GM12872 (cell line): ENCODE data around the gene SAPCD1.

Experiments
- TF ChIP-seq, protein P1 (sequence below): IDR thresholded peaks from 3 replicates; pipeline ENCODE4 v1.5.1; 2011; ENCODE audit warnings: low read depth, mild to moderate bottlenecking, low read length, moderate library complexity; ENCODE audit not compliant: insufficient read depth

Gene SAPCD1

DNA sequence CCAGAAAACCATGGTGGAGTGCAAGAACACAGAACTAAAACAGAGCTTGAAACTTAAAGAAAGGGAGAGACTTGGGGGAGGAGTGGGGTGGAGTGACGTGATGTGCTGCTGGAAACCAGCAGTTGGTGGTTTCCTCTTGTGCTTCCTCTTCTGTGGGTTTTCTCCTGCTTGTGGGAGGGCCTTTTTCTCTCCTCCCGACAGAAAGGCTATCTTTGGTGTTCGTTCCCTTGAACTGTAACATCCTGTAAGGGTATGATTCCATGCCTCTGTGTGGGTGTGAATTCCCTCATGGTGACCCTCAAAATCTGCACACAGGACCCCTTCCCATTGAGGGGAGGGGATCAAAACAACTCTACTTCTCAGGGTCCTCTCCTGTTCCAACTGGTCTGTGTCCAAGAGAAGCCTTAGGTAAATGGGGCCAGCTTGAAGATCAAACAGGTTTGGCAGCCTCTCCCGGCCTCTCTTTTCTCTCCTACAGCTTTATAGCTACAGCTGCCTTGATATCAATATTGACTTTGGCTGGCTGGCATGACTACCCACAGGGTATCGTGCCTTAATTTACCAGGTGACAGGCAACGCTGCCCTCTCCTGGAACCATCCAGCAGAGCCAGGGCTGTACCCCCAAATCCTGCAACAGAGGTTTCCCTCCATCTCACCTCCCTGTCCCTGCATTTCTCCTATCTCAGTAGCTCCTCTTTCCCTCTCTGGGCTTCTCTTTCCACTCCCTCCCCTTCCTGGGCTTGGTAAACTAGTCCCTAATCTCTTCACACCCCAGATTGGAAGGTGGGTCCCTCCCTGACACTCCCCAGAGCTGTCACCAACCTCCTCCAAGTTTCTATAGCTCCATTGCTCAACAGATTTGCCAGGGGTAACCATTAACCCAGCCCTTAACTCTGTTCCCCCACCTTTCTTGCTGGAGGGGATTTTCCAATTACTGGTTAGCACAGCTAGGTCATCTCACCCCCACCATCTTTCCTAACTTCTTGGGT is 24.2 kb upstream of the SAPCD1 start:
- TF ChIP-seq, protein P1, sequence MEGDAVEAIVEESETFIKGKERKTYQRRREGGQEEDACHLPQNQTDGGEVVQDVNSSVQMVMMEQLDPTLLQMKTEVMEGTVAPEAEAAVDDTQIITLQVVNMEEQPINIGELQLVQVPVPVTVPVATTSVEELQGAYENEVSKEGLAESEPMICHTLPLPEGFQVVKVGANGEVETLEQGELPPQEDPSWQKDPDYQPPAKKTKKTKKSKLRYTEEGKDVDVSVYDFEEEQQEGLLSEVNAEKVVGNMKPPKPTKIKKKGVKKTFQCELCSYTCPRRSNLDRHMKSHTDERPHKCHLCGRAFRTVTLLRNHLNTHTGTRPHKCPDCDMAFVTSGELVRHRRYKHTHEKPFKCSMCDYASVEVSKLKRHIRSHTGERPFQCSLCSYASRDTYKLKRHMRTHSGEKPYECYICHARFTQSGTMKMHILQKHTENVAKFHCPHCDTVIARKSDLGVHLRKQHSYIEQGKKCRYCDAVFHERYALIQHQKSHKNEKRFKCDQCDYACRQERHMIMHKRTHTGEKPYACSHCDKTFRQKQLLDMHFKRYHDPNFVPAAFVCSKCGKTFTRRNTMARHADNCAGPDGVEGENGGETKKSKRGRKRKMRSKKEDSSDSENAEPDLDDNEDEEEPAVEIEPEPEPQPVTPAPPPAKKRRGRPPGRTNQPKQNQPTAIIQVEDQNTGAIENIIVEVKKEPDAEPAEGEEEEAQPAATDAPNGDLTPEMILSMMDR: peak; percentile 52; the same call in 2 of the 3 replicates

DNA sequence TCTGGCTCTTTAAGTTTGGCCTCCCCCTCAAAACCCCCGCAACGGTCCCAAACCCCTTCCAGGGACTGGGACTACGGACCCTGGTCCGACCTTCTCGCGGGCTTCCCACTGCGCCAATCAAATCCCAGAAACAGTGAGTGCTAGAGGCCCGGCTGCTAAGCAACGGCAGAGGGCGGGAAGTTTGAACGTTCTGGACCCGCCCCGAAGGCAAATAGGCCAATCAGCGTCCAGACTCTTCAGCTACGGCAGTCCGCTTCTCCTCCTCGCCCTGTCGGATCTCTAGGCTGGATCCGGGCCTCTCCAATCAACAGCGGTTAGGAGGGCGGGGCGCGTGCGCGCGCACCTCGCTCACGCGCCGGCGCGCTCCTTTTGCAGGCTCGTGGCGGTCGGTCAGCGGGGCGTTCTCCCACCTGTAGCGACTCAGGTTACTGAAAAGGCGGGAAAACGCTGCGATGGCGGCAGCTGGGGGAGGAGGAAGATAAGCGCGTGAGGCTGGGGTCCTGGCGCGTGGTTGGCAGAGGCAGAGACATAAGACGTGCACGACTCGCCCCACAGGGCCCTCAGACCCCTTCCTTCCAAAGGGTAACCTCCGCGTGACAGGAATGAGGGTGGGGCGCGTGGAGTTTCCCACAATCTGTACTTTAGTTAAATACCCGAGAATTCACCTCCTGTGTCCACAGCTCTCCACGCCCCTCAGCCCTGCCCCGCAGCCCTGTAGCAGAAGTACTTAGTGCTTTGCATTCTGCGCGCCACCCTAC is 22.6 kb upstream of the SAPCD1 start, which contains the start of gene MSH5:
Gene MSH5 (plus strand): TSS at position 367 of the 758 bp plus-strand sequence. CDS start 462 bp downstream, outside the sequence.
- TF ChIP-seq, protein P1: no peak

- TF ChIP-seq, protein P1: no peak
These were observed 21.8 kb upstream of the SAPCD1 start for GRCh38 chr6:31740397-31741223.

DNA sequence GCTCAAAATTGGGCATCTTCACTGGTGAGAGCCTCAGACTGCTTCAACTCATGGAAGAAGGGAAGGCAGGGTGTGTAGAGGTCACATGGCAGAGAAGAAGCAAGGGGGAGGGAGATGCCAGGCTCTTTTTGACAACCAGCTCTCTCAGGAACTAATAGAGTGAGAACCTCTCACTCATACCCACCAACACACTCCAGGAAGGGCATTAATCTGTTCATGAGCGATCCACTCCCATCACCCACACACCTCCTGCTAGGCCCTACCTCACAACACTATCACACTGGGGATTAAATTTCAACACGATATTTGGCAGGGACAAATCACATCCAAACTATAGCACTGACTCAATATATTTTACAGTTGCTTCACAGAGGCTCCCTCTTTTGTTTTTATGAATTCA is 20.6 kb upstream of the SAPCD1 start:
- TF ChIP-seq, protein P1: no peak

GRCh38 chr6:31742894-31743293 is 19.6 kb upstream of the SAPCD1 start:
- TF ChIP-seq, protein P1: no peak

GRCh38 chr6:31744422-31744821 is 18.0 kb upstream of the SAPCD1 start:
- TF ChIP-seq, protein P1: no peak
